ENCODE data around the gene CD8B2.
"Not testable (repeated sequence)": the region's sequence is repeated elsewhere in the genome, so short reads cannot be mapped to it uniquely, and the experiment has no call there.

Gene CD8B2

DNA sequence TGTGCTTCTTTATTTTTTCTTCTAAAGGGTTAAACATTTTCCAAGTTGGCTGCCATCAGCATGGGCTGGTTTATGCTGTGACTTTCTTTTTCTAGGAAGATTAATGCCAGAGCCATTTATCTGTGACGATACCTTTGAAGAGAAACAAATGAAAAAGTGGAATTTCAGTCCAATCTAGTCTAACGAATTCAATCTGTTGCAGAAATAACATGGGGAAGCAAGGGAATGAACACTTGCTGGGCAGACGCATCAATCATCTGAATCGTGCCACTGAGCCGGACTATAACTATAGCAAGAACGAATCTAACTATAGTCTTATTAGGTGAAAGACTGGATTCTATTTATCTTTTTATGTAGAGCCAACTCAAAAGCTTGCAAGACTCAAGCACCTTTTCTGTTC, 66.2 kb downstream of the CD8B2 start:
- DNase-seq, result no peak

DNA sequence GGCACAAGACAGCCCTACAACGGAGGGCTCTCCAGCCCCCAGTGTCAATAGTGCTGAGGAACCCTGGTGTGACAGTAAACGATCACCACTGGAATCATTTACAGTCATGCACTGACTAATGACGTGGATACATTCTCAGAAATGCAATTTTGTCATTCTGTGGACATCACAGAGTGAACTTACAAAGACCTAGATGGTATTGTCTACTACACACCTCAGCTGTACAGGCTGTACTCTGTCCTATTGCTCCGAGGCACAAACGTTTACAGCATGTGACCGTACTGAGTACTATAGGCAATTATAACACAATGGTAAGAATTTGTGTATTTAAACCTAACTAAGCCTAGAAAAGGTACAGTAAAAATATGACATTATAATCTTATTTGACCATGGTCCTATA, 67.2 kb downstream of the CD8B2 start:
- no peak for DNase-seq

DNA sequence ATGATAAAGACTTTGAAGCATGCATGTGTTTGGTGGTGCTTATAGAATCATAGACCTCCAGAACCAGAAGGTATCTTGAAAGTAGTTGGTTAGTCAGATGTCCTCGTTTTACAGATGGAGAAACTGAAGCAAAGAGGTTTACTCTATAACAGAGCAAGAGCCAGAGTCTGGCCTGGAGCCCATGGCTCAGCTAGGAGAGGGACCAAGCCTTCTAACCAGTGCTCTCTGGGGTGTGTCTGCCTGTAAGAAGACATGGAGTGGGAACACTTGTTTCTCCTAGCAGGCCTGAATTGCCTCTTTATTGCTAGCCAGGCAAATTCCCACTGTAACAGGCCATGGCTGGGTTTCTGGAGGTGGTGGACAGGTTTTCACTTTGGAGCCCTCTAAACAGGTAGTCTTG, 67.9 kb downstream of the CD8B2 start:
- no peak for DNase-seq

DNA sequence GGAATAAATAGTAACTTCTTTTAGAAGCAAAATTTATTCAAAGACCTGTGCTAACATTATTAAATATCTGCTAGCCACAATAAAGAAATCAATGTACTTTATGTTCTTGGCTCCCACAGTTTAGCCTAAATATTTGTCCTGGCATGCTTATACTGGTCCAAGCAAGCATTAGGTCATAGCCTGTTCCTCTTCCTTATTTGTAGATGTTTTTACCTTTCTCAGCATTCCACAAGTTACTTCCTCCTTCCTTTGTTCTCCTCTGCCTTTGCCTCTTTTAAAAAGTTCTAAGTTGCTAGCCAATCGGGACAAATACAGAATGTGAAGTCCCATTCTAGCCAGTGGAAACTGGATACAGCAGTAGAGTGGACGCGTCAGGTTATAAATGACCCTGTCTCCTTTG, 72.6 kb downstream of the CD8B2 start:
- DNase-seq, result not testable (repeated sequence)

DNA sequence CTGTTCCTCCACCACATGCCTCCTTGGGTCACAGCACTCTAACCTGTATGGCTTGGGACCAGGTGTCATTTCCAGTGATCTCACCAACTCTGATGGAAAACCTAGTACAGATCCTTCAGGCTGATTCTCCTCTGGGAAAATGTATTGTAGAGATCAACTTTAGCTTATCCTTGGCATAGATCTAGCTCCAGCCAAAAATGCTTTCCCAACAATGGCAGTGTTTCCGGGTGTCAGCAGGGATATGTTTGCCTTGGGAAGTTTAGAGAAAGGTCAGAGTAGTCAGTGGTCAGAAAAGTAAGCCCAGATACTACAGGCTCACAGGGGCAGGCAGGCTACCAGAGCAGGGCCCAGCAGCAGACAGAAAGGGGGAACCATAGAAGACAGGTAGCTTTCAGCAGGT, 73.6 kb downstream of the CD8B2 start:
- no peak for DNase-seq

DNA sequence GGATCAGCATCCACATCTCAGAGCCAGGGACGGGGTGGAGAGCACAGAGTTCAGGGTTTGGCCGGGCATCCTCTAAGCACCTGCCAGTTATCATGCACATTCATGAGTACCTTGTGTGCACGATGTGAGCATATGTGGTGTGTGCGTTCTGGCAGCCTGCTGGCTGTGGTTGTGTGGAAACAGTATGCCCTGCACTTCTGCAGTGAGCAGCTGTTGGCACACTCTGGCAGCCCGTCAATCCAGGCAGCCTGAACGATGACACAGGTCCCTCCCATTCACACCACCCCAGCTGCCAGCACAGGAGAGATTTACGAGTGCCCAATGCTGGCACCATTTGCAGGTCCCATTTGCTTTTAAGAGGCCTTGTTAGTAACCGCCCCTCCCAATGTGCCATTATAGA, 74.2 kb downstream of the CD8B2 start:
- DNase-seq, result no peak

DNA sequence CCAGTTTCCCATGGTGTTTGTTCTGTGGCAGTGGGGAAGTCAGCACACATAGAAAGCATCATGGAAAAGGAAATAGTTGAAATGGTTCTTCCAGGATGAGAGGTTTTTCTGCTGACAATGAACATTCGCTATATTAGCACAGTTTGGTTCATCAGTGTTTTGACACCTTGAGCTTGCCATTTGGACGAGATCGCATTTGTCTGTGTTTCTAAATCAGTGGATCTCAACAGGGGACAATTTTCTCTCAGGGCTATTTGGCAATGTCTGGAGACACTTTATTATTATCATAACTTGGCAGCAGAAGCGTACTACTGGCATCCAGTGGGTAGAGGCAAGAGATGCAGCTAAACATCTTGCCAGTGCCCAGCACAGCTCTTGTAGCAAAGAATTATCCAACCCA, 74.6 kb downstream of the CD8B2 start:
- DNase-seq, result no peak

DNA sequence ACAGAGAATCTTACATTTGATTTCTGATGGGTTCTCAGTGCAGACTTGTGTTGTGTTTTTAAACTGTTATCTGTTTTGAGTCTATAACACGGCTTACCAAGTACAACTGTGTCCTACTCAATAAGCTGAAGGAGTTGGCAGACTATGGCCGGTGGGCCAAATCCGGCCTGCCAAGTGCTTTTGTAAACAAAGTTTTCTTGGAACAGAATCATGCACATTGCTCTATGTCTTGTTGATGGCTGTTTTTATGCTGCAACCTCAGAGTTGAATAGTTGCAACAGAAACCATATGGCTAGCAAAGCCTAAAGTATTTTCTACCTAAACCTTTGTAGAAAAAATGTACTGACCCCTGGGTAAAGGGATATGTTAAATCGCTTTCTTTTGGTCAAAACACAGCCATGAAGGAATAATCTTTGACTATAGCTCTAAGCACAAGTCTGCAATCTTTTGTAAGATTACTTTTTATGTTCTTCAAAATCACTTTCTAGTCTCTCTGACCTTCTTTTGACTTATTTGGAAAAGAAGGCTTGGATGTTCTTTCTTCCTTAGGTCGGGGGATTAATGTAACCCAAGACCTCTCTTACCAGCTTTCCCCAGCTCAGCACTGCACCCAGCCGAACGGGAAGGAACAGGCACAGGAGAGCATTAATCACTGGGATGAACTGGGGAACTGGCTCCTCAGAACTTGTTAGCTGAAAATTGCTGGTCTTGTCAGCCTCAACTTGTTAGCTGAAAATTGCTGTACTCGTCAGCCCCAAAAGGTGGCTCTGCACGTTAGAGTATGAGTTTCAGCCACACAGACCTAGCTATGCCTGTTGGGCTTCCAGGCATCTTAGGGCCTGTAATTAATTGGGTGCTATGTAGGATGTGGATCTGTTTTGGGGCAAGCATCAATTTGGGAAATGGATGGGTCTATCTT, 75.4 kb downstream of the CD8B2 start:
- no peak for DNase-seq

DNA sequence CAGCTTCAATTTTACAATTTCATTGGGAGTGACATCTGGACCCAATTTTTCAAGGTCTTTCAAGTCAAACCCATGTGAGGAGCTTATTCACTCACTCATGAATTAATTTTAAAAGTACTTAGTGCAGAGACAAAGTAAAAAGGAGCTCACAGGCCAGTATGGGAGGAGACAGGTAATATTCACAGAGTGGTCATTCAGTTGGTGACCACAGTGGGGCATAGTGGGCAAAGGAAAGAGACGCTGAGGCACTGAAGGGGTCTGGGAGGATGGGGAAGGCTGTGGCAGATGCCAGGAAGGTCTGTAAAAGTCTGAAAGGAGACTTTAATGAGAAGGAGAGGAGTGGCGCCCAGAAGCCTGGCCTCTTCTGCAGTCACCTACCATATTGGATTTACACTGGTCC, 76.0 kb downstream of the CD8B2 start:
- DNase-seq, result no peak

DNA sequence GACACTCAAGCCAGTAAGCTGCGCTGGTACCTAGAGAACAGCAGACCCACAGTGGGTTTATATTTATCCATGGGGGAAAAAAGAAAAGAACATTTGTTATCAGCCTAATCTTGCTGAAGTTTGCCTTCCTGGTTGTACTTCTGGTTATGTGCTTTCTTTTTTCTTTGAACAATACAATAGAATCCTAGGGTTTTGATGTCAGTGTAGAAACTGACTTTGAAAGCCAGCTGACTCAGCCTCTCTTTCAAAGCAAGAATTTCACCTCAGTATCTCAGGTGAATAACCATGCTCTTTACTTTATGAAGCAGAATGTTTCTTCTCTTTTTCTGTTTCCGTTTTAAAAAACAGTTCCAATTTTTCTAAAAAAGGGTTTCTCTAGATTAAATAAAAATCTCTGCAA, 78.4 kb downstream of the CD8B2 start:
- no peak for DNase-seq

DNA sequence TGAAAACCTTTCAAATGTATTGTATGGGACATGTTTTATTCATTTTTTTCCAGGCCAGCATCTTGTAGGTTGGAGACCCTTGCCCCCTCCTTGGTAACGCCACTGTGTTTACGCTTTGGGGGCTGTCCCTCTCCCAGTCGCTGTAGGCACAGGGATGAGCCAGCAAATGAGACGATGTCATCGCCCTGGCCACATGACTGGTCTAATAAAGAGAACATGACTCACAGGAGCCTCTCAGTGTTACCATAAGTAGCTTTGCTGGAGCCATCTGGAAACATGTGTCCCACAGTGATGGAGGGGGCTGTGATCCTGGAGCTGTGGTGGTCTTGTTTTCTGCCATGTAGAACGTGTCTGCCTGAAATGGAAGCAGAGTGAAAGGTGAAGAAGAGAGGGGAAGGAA, 78.9 kb downstream of the CD8B2 start:
- no peak for DNase-seq

DNA sequence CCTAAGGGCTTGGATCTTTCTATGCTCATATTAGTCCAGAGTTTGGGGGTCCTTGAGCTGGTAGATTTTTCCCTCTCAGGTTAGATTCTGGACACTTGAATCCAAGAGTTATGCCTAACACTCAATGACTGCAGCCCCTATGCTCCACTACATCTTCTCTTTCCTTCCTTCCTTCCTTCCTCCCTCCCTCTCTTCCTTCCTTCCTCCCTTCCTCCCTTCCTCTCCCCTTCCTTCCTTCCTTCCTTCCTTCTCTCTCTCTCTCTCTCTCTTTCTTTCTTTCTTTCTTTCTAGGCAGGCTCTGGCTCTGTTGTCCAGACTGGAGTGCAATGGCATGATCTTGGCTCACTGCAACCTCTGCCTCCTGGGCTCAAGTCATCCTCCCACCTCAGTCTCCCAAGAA, 79.3 kb downstream of the CD8B2 start:
- not testable (repeated sequence) for DNase-seq

DNA sequence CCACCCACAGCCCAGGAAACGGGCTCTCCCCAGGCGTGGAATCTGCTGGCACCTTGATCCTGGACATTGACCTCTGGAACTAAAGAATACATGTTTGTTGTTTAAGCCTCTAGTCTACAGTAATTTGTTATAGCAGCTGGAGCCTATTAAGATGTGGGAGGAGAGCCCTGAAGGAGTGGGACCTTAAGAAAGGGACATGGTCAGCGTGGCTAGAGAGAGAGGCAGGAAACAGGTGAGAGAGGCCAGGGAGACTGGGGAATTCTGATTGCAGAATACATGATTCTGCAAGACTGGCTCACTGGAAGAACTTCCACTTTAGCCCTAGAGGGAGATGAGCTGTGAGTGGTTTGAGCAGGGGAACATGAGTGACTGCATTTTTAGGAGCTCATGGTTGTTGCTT, 83.2 kb downstream of the CD8B2 start:
- no peak for DNase-seq

Measured in T-helper 2 cell (primary cell).